T47D (cell line): ENCODE data around the gene ZNF326.
"Not testable (repeated sequence)": the region's sequence is repeated elsewhere in the genome, so short reads cannot be mapped to it uniquely, and the experiment has no call there.

ENCODE experiments used
- DNase-seq, 2 experiments: peaks; one replicate each; pipeline versions ENCODE4 v3.0.0 to v3.0.0-alpha.2; 2011 to 2012; ENCODE audit warnings: low read depth in 1 of 2, low spot score in 1 of 2
- JUND ChIP-seq: IDR thresholded peaks from 2 replicates; pipeline ENCODE4 v1.6.1; 2012; ENCODE audit warnings: low read depth
- in situ Hi-C: cut with HindIII; loops from 2 replicates; pipeline ENCODE4 v1.10.0; 2016; ENCODE audit warnings: low sequenced_read_pairs, low pct_unique_long_range_greater_than_20kb

ZNF326 gene

GRCh38 chr1:89974696-89975470, 20.0 kb upstream of the ZNF326 start:
- TF ChIP-seq JUND = no peak
- DNase-seq = no peak
- in situ Hi-C loops = no loop called here

GRCh38 chr1:89975540-89976125, 19.3 kb upstream of the ZNF326 start:
- DNase-seq = no peak
- no peak for TF ChIP-seq JUND
- in situ Hi-C loops = no loop called here

GRCh38 chr1:89978755-89979154, 16.2 kb upstream of the ZNF326 start:
- no peak for TF ChIP-seq JUND
- in situ Hi-C loops = no loop called here
- DNase-seq = no peak

- no peak for TF ChIP-seq JUND
- in situ Hi-C loops = no loop called here
- no peak for DNase-seq
These were observed 14.3 kb upstream of the ZNF326 start for GRCh38 chr1:89980605-89981004.

- in situ Hi-C loops = not testable (repeated sequence)
These were observed 12.1 kb upstream of the ZNF326 start for GRCh38 chr1:89982846-89983245.

GRCh38 chr1:89984564-89985116, 10.3 kb upstream of the ZNF326 start:
- in situ Hi-C loops = not testable (repeated sequence)

More at GRCh38 chr1:89982846-89983245, 12.1 kb upstream of the ZNF326 start:
- DNase-seq = not testable (repeated sequence)

GRCh38 chr1:89986020-89986419, 8.9 kb upstream of the ZNF326 start:
- DNase-seq = no peak
- in situ Hi-C loops = no loop called here
- no peak for TF ChIP-seq JUND

More at GRCh38 chr1:89984564-89985116, 10.3 kb upstream of the ZNF326 start:
- DNase-seq = not testable (repeated sequence)

- peak; percentile 60 to 76 for DNase-seq
- in situ Hi-C loops = no loop called here
- no peak for TF ChIP-seq JUND
These were observed 7.6 kb upstream of the ZNF326 start for GRCh38 chr1:89987159-89987819.

GRCh38 chr1:89989099-89989498, 5.8 kb upstream of the ZNF326 start:
- in situ Hi-C loops = no loop called here
- no peak for TF ChIP-seq JUND
- no peak for DNase-seq

- no peak for DNase-seq
- in situ Hi-C loops = no loop called here
- TF ChIP-seq JUND = no peak
These were observed 5.1 kb upstream of the ZNF326 start for GRCh38 chr1:89989799-89990198.

- in situ Hi-C loops = no loop called here
- no peak for TF ChIP-seq JUND
- DNase-seq = no peak
These were observed 3.7 kb upstream of the ZNF326 start for GRCh38 chr1:89990976-89991831.

GRCh38 chr1:89993541-89993940, 1.4 kb upstream of the ZNF326 start:
- no peak for TF ChIP-seq JUND
- in situ Hi-C loops = no loop called here

More at GRCh38 chr1:89993541-89993940, 1.4 kb upstream of the ZNF326 start:
- no peak for DNase-seq
